ENCODE measurements around the gene CFAP65. TPM values are rescaled to one million over a fixed set of nuclear protein-coding genes. Genes with fewer than 3 reads are reported as not detected.

CFAP65 gene
- total RNA-seq, 2 donors from 2014 or later, result 4.4 TPM; not detected in 1

DNA sequence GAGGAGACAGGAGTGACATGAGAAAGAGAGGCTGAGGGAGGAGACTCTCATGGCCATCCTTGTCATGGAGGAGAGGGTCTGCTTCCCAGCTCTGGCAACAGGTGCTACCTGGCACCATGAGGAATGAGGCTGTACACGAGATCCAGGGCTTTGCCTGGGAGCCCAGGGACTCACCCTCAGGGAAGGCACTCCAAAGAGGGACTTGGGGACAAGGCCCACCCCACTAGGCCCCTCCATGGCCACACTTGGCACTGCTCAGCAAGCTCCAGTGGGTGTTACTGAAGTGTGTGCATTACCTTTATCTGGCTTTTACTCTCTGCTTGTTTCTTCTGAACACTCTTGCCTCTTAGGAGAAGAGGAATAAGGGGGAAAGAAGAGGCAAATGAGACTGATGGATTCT lies 2.7 kb downstream of the CFAP65 start:
- WGBS, result 10% methylated on average over 1 of the region's 1 CpG
- intact Hi-C loops (cut with DNase I), result no loop called here

DNA sequence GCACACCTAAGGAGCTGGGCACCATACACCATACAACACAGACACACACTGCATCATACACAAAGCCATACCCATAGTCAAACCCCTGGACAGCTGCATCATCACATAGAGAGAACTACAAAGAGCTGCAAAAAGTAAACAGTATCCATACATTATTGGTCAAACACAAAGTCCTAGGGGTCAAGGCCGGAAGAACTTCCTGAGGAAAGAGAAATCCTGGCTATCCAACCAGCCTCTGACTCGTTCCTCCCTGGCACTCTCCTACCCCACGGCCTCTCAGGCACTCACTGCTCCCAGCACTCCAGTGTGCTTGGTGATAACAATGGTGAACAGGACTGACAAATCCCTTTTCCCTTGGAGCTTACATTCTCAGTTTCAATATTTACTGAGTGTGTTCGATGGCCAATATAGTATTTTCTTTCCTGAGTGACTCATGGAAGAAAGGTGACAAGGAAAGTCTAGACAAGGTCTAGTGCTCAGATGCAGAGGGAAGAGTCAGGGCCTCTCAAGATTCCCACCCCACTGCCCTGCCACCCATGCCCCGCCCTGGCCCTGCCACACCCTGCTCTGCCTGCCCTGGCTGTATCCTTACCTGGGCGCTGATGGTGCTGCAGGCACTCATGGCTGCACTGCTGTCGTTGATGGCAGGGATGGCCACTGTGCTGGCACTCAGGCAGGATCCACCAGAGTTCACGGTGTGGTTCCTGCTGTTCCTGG lies 3.4 kb downstream of the CFAP65 start:
- H3K36me3 ChIP-seq, result no peaks in the 10 kb centered on the region
- WGBS, result 59% methylated on average over 8 of the region's 8 CpGs
- no peak for DNase-seq (ENCODE audit: low spot score)
- H3K4me1 ChIP-seq (replicated peaks), result no peaks in the 10 kb centered on the region
- H3K9me3 ChIP-seq, result no peaks in the 10 kb centered on the region
- no peak overlapping the region for H3K27ac ChIP-seq
- H3K27me3 ChIP-seq (replicated peaks; ENCODE audit: insufficient read depth), result no peaks in the 10 kb centered on the region
- TF ChIP-seq POLR2AphosphoS5 (IDR thresholded peaks at IDR 0.05) (peak; percentile 13), POLR2A (IDR thresholded peaks at IDR 0.05) (no peak)
- TF ChIP-seq, protein P1, sequence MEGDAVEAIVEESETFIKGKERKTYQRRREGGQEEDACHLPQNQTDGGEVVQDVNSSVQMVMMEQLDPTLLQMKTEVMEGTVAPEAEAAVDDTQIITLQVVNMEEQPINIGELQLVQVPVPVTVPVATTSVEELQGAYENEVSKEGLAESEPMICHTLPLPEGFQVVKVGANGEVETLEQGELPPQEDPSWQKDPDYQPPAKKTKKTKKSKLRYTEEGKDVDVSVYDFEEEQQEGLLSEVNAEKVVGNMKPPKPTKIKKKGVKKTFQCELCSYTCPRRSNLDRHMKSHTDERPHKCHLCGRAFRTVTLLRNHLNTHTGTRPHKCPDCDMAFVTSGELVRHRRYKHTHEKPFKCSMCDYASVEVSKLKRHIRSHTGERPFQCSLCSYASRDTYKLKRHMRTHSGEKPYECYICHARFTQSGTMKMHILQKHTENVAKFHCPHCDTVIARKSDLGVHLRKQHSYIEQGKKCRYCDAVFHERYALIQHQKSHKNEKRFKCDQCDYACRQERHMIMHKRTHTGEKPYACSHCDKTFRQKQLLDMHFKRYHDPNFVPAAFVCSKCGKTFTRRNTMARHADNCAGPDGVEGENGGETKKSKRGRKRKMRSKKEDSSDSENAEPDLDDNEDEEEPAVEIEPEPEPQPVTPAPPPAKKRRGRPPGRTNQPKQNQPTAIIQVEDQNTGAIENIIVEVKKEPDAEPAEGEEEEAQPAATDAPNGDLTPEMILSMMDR (IDR thresholded peaks at IDR 0.05), result no peak
- intact Hi-C loops (cut with DNase I), result no loop called here
- no peak overlapping the region for H3K4me3 ChIP-seq

More for the DNA sequence above, 2.7 kb downstream of the CFAP65 start:
- no peak overlapping the region for H3K27ac ChIP-seq
- DNase-seq (ENCODE audit: low spot score), result no peak
- TF ChIP-seq, protein P1 (IDR thresholded peaks at IDR 0.05), result no peak
- TF ChIP-seq POLR2AphosphoS5 (IDR thresholded peaks at IDR 0.05), result no peak
- no peak for TF ChIP-seq POLR2A (IDR thresholded peaks at IDR 0.05)
- H3K27me3 ChIP-seq (replicated peaks; ENCODE audit: insufficient read depth), result no peaks in the 10 kb centered on the region
- H3K4me1 ChIP-seq (replicated peaks), result no peaks in the 10 kb centered on the region
- no peak overlapping the region for H3K4me3 ChIP-seq
- H3K36me3 ChIP-seq, result no peaks in the 10 kb centered on the region
- H3K9me3 ChIP-seq, result no peaks in the 10 kb centered on the region

DNA sequence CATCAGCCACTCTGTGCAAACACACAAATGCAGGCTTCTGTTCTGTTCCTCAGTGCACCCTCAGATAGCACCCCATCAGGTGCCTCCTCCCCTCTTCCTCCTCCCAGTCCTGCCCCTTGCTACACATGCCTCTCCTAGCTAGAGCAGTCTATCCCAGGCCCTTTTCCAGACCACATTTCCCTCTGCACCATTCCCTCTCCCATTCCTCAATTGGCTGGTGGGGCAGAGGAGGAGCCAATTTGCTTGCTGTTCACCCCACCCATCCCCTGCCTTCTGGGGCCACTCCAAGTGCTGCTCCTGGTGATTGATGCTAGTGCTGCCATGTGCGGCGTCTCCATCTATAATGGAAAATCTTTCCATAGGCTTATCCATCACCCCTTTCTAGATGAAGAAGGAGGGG lies 5.4 kb downstream of the CFAP65 start:
- no peak for TF ChIP-seq POLR2A (IDR thresholded peaks at IDR 0.05)
- TF ChIP-seq POLR2AphosphoS5 (IDR thresholded peaks at IDR 0.05), result no peak
- TF ChIP-seq, protein P1 (IDR thresholded peaks at IDR 0.05), result no peak
- Histone ChIP-seq H3K4me3 (no peak overlapping the region), H3K27ac (no peak overlapping the region), H3K9me3 (no peaks in the 10 kb centered on the region), H3K27me3 (replicated peaks; ENCODE audit: insufficient read depth) (no peaks in the 10 kb centered on the region), H3K36me3 (no peaks in the 10 kb centered on the region), H3K4me1 (replicated peaks) (no peaks in the 10 kb centered on the region)
- intact Hi-C loops (cut with DNase I), result no loop called here
- DNase-seq (ENCODE audit: low spot score), result no peak
- 81% methylated on average over 2 of the region's 2 CpGs for WGBS

DNA sequence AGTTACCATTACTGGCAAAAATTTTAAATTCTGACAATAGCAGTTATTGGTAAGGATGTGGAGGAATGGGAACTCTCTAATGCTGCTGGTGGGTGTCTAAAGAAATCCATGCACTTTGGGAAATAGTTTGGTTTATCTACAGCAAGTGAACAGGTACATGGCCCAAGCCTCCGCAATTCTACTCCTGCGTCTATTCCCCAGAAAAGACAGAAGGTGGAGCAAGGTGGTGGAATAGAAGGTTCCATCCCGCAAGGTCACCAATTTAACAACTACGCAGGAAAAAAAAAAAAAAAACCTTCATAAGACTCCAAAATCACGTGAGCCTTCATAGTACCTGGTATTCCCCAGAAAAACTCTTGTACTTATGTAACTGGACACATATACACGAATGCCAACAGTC lies 6.5 kb downstream of the CFAP65 start:
- DNase-seq (ENCODE audit: low spot score), result no peak

More for the DNA sequence above, 6.5 kb downstream of the CFAP65 start:
- Histone ChIP-seq H3K9me3 (no peaks in the 10 kb centered on the region), H3K27me3 (replicated peaks; ENCODE audit: insufficient read depth) (no peaks in the 10 kb centered on the region), H3K4me3 (no peak overlapping the region), H3K4me1 (replicated peaks) (no peaks in the 10 kb centered on the region), H3K36me3 (no peaks in the 10 kb centered on the region), H3K27ac (no peak overlapping the region)
- TF ChIP-seq POLR2AphosphoS5 (IDR thresholded peaks at IDR 0.05) (no peak), POLR2A (IDR thresholded peaks at IDR 0.05) (no peak)
- TF ChIP-seq, protein P1 (IDR thresholded peaks at IDR 0.05), result no peak
- WGBS, result 47% methylated on average over 6 of the region's 6 CpGs
- intact Hi-C loops (cut with DNase I), result no loop called here
